Mesendoderm (in vitro differentiated cells): ENCODE results near the gene RHPN2.
"Not testable (repeated sequence)": the region's sequence is repeated elsewhere in the genome, so short reads cannot be mapped to it uniquely, and the experiment has no call there.

ENCODE experiments used
- DNase-seq: peaks from one replicate; pipeline ENCODE4 v3.0.0; 2013
- H2AK5ac ChIP-seq: 2 replicates; pipeline ENCODE4 v1.6.1; 2013; ENCODE audit warnings: low read length, inconsistent platforms
- H2BK120ac ChIP-seq: 2 replicates; pipeline ENCODE4 v1.6.1; 2013; ENCODE audit warnings: low read depth, mild to moderate bottlenecking, low read length, moderate library complexity, mixed read lengths
- H2BK15ac ChIP-seq: replicated peaks from 2 replicates; pipeline ENCODE4 v1.6.1; 2013; ENCODE audit warnings: low read depth, mild to moderate bottlenecking, moderate library complexity
- H2BK5ac ChIP-seq: 2 replicates; pipeline ENCODE4 v1.6.1; 2013; ENCODE audit warnings: low read length, inconsistent platforms
- H3K18ac ChIP-seq: 2 replicates; pipeline ENCODE4 v1.6.1; 2013; ENCODE audit warnings: mild to moderate bottlenecking, low read length, mixed read lengths
- H3K23ac ChIP-seq: one replicate; pipeline ENCODE4 v1.6.1; 2013; ENCODE audit warnings: low read length
- H3K27ac ChIP-seq: 2 replicates; pipeline ENCODE4 v1.5.1; 2013; ENCODE audit warnings: low read depth, mild to moderate bottlenecking, inconsistent platforms, low read length, moderate library complexity
- H3K27me3 ChIP-seq: 2 replicates; pipeline ENCODE4 v1.6.1; 2013; ENCODE audit warnings: low read length, control low read depth, mild to moderate bottlenecking, inconsistent platforms; ENCODE audit not compliant: insufficient read depth, poor library complexity
- H3K36me3 ChIP-seq: 2 replicates; pipeline ENCODE4 v1.6.1; 2013; ENCODE audit warnings: low read length, inconsistent platforms; ENCODE audit not compliant: control insufficient read depth, insufficient read depth
- H3K4ac ChIP-seq: one replicate; pipeline ENCODE4 v1.6.1; 2013; ENCODE audit warnings: low read depth, mild to moderate bottlenecking, low read length, moderate library complexity
- H3K4me1 ChIP-seq: 2 replicates; pipeline ENCODE4 v1.6.1; 2013; ENCODE audit warnings: low read depth, low read length, inconsistent platforms; ENCODE audit not compliant: control insufficient read depth
- H3K4me2 ChIP-seq: 2 replicates; pipeline ENCODE4 v1.6.1; 2013; ENCODE audit warnings: low read length
- H3K4me3 ChIP-seq: 2 replicates; pipeline ENCODE4 v1.5.1; 2013; ENCODE audit warnings: mild to moderate bottlenecking, low read length
- H3K56ac ChIP-seq: one replicate; pipeline ENCODE4 v1.6.1; 2013; ENCODE audit warnings: low read length
- H3K79me1 ChIP-seq: 2 replicates; pipeline ENCODE4 v1.6.1; 2013; ENCODE audit warnings: low read length, inconsistent platforms
- H3K79me2 ChIP-seq: 2 replicates; pipeline ENCODE4 v1.6.1; 2013; ENCODE audit warnings: mild to moderate bottlenecking, low read length; ENCODE audit not compliant: control insufficient read depth, insufficient read depth
- H3K9ac ChIP-seq: 2 replicates; pipeline ENCODE4 v1.6.1; 2013; ENCODE audit warnings: low read length, inconsistent platforms
- H4K5ac ChIP-seq: one replicate; pipeline ENCODE4 v1.6.1; 2013; ENCODE audit warnings: low read length
- H4K8ac ChIP-seq: one replicate; pipeline ENCODE4 v1.6.1; 2013; ENCODE audit warnings: low read depth, mild to moderate bottlenecking, control low read depth, low read length, moderate library complexity
- WGBS: extraction: QIAGEN DNeasy Blood & Tissue Kit; methylation state at CpG from one replicate; pipeline ENCODE4 v1.1.7; 2013; ENCODE audit warnings: low lambda C conversion rate, missing lambda C conversion rate; ENCODE audit not compliant: insufficient coverage; ENCODE audit errors: extremely low coverage; 5-methylcytosine and 5-hydroxymethylcytosine counted together

The RHPN2 gene

GRCh38 chr19:33041828-33042160 is 22.9 kb downstream of the RHPN2 start:
- not testable (repeated sequence) for H3K36me3 ChIP-seq, H3K4me2 ChIP-seq, H3K4ac ChIP-seq, H2BK15ac ChIP-seq, H3K79me2 ChIP-seq, H3K9ac ChIP-seq, H3K27ac ChIP-seq, H3K23ac ChIP-seq, H2BK120ac ChIP-seq, H3K4me1 ChIP-seq, H3K18ac ChIP-seq, H3K4me3 ChIP-seq, H2AK5ac ChIP-seq, H3K79me1 ChIP-seq, H3K56ac ChIP-seq, H4K5ac ChIP-seq, H4K8ac ChIP-seq, H3K27me3 ChIP-seq, DNase-seq, H2BK5ac ChIP-seq
- no CpG with 5 or more reads among the region's 3 CpGs for WGBS

- H2AK5ac ChIP-seq: no peak overlapping the region
- no peak for DNase-seq
- no peak overlapping the region for H2BK120ac ChIP-seq
- H4K8ac ChIP-seq: no peak overlapping the region
- H3K23ac ChIP-seq: no peak overlapping the region
- no peak overlapping the region for H3K27ac ChIP-seq
- H3K36me3 ChIP-seq: no peaks in the 10 kb centered on the region
- H3K79me2 ChIP-seq: peaks cover 3% of the 10 kb centered on the region
- no peak overlapping the region for H3K4me2 ChIP-seq
- H3K4me3 ChIP-seq: no peak overlapping the region
- no peak overlapping the region for H2BK5ac ChIP-seq
- H3K4me1 ChIP-seq: no peaks in the 10 kb centered on the region
- H3K18ac ChIP-seq: no peak overlapping the region
- no peak overlapping the region for H2BK15ac ChIP-seq
- H3K27me3 ChIP-seq: no peaks in the 10 kb centered on the region
- WGBS: no CpG with 5 or more reads among the region's 9 CpGs
- peaks cover 3% of the 10 kb centered on the region for H3K79me1 ChIP-seq
- no peak overlapping the region for H3K4ac ChIP-seq
- no peak overlapping the region for H3K56ac ChIP-seq
- H3K9ac ChIP-seq: no peak overlapping the region
- H4K5ac ChIP-seq: no peak overlapping the region
Measured at GRCh38 chr19:33040994-33041827, 23.5 kb downstream of the RHPN2 start.

- Histone ChIP-seq H3K9ac (no peak overlapping the region), H2BK5ac (no peak overlapping the region), H3K4ac (no peak overlapping the region), H3K36me3 (no peaks in the 10 kb centered on the region), H3K79me2 (peaks cover 3% of the 10 kb centered on the region), H2BK15ac (no peak overlapping the region), H3K18ac (no peak overlapping the region), H4K5ac (no peak overlapping the region), H3K56ac (no peak overlapping the region), H3K4me2 (no peak overlapping the region), H3K27ac (no peak overlapping the region), H2BK120ac (no peak overlapping the region), H3K4me3 (no peak overlapping the region), H3K79me1 (peaks cover 4% of the 10 kb centered on the region), H4K8ac (no peak overlapping the region), H3K27me3 (no peaks in the 10 kb centered on the region), H3K23ac (no peak overlapping the region), H3K4me1 (no peaks in the 10 kb centered on the region), H2AK5ac (no peak overlapping the region)
- no peak for DNase-seq
- no CpG with 5 or more reads among the region's 1 CpG for WGBS
Measured at GRCh38 chr19:33039815-33040214, 24.9 kb downstream of the RHPN2 start.

GRCh38 chr19:33039108-33039599 is 25.5 kb downstream of the RHPN2 start:
- no peak overlapping the region for H2AK5ac ChIP-seq
- no peak overlapping the region for H3K9ac ChIP-seq
- no peaks in the 10 kb centered on the region for H3K27me3 ChIP-seq
- H4K8ac ChIP-seq: no peak overlapping the region
- no peak overlapping the region for H3K4me2 ChIP-seq
- no peak for DNase-seq
- H3K23ac ChIP-seq: no peak overlapping the region
- peaks cover 4% of the 10 kb centered on the region for H3K79me1 ChIP-seq
- no peak overlapping the region for H2BK15ac ChIP-seq
- no peak overlapping the region for H2BK120ac ChIP-seq
- H2BK5ac ChIP-seq: no peak overlapping the region
- H3K36me3 ChIP-seq: no peaks in the 10 kb centered on the region
- no peak overlapping the region for H3K4me3 ChIP-seq
- no peaks in the 10 kb centered on the region for H3K4me1 ChIP-seq
- H4K5ac ChIP-seq: no peak overlapping the region
- peaks cover 3% of the 10 kb centered on the region for H3K79me2 ChIP-seq
- H3K27ac ChIP-seq: no peak overlapping the region
- WGBS: no CpG with 5 or more reads among the region's 10 CpGs
- peak overlapping the region; percentile 49 for H3K56ac ChIP-seq
- H3K18ac ChIP-seq: no peak overlapping the region
- no peak overlapping the region for H3K4ac ChIP-seq

- WGBS: no CpG with 5 or more reads among the region's 18 CpGs
- H3K27ac ChIP-seq, H3K4me1 ChIP-seq, H3K56ac ChIP-seq, H3K4me2 ChIP-seq, H2BK5ac ChIP-seq, H3K27me3 ChIP-seq, H3K36me3 ChIP-seq, H4K5ac ChIP-seq, H3K18ac ChIP-seq, H2AK5ac ChIP-seq, H4K8ac ChIP-seq, H3K23ac ChIP-seq, DNase-seq, H2BK120ac ChIP-seq, H2BK15ac ChIP-seq, H3K79me1 ChIP-seq, H3K4me3 ChIP-seq, H3K79me2 ChIP-seq, H3K9ac ChIP-seq, H3K4ac ChIP-seq: not testable (repeated sequence)
Measured at GRCh38 chr19:33037168-33038025, 27.3 kb downstream of the RHPN2 start.
